Fibroblast of the conjunctiva (primary cell): ENCODE results near the gene UBE2F.
"Not testable (repeated sequence)": the region's sequence is repeated elsewhere in the genome, so short reads cannot be mapped to it uniquely, and the experiment has no call there.

Source experiments
- DNase-seq: peaks from one replicate; pipeline ENCODE4 v3.0.0-alpha.2; 2010; ENCODE audit warnings: low read depth

UBE2F gene

DNA sequence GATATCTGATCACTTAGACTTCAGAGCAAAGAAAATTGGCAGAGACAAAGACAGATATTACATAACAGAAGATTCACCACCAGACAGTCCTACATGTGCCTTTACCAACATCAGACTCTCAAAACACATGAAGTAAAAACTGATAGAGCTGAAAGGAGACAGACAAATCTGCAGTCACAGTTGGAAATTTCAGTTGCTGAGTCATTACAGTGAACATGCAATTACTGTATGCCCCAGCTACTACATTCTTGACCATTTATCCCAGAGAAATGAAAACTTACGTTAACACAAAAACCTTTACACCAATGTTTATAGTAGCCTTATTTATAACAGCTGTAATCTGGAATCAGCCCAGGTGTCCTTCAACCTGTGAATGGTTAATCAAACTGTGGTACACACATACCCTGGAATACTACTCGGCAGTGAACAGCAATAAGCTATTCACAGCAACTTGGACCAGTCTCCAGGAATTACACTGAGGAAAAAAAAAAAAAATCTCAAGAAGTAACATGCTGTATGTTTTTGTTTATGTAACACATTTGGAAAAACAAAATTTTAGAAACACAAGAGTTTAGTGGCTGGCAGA is 86.5 kb downstream of the UBE2F start:
- no peak for DNase-seq

DNA sequence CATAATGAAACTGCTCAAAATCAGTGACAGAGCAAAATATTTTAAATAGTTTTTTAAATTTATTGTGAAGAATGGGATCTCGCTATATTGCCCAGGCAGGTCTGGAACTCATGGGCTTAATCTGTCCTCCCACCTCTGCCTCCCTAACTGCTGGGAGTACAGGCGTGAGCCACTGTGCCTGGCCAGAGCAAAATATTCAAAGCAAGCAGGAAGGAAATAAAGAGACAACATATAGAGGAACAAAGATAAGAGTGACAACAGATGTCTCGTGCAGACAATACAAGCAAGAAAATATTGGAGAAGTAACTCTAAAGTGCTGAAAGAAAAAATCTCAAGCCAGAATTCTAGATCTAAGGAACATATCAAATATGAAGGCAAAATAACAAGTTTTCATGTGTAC is 89.0 kb downstream of the UBE2F start:
- no peak for DNase-seq

DNA sequence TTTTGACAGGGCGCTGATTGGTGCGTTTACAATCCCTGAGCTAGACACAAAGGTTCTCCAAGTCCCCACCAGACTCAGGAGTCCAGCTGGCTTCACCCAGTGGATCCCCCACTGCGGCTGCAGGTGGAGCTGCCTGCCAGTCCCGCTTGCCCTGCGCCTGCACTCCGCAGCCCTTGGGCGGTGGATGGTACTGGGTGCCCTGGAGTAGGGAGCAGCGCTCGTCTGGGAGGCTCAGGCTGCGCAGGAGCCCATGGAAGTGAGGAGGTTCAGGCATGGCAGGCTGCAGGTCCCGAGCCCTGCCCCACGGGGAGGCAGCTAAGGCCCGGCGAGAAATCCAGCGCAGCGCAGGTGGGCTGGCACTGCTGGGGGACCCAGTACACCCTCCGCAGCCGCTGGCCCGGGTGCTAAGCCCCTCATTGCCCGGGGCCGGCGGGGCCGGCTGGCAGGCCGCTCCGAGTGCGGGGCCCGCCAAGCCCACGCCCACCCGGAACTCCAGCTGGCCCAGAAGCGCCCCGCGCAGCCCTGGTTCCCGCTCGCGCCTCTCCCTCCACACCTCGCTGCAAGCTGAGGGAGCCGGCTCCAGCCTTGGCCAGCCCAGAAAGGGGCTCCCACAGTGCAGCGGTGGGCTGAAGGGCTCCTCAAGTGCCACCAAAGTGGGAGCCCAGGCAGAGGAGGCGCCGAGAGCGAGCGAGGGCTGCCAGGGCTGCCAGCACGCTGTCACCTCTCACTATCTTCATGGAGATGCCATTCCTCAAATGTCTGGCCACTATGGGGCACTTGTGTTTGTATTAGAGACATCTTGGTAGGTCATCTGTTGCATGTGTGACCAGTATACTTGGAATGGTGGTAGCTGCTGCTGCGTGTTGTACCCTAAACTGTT is 91.1 kb downstream of the UBE2F start:
- not testable (repeated sequence) for DNase-seq

DNA sequence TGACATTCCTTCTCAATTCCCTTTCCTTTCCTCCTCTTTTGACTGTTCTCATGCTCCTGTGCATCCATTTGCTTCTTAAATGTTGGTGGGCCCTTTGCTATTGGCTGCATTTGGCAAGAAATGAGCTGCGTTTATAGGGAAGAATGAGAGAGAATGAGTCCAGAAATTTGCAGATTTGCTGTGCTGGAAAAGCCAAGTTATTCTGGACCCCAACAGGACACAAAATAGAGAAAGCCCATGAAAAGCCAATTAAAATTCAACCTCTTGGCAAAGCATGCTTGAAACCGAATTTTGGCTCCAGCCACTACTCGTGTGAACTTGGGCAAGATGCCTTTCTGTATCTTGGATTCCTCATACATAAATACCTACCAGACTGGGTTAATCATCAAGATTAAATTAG is 92.7 kb downstream of the UBE2F start:
- no peak for DNase-seq

DNA sequence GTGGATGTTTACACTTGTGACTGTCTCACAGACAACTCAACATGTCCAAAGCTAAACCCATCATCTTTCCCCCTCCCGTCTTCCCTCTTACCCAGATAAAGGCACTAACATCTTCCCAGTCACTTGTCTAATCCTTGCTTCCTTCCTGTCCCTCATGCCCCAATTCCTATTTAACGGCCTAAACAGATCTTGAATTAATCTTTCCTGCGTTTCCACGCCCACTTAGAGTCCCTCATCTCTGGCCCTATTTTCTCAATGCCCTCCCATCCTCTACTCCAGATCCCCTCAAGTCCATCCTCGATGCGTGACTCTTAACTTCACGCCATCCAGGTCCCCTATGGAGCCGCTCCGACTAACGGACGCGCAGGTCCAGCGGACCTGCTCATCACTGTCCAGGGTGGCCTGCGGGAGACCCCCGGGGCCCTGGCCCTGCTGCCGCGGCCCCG is 93.3 kb downstream of the UBE2F start:
- no peak for DNase-seq

DNA sequence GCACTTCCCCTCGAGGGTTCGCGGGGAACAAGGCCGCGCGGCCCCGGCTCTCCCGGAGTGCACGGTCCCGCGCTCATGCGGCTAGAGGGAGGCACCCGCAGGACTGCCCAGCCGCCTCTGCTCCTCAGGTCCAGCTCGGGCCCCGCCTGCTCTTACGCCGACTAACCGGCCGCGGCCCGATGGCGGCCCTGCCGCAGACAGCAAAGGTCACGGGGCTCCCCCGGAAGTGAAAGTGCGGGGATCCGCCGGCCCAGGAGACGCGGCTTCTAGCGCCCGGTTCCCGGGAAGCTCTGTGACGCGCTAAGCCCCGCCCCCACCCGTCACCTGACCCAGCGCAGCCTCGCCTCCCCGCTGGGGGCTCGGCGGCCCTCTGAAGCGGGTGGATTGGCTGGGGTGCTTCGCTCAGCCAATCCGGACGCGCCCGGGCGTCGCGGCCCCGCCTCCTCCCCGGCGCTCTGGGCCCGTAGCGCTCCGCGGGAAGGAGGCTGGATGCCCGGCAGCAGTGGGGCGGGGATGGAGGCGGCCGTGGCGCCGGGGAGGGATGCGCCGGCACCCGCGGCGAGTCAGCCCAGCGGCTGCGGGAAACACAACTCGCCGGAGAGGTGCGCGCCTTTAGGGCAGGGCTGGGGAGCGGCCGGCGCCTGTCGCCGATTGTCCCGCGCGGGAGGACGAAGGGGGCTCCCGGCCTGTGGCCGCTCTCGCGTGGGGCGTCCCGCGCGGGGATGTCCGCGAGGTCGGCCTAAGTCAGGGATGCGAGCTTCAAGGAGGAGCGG is 93.9 kb downstream of the UBE2F start, which contains the start of gene SCLY:
Gene SCLY (plus strand): TSS at position 460 of the 773 bp plus-strand sequence. CDS start 54 bp downstream, at position 514.
- DNase-seq = peak; percentile 95

DNA sequence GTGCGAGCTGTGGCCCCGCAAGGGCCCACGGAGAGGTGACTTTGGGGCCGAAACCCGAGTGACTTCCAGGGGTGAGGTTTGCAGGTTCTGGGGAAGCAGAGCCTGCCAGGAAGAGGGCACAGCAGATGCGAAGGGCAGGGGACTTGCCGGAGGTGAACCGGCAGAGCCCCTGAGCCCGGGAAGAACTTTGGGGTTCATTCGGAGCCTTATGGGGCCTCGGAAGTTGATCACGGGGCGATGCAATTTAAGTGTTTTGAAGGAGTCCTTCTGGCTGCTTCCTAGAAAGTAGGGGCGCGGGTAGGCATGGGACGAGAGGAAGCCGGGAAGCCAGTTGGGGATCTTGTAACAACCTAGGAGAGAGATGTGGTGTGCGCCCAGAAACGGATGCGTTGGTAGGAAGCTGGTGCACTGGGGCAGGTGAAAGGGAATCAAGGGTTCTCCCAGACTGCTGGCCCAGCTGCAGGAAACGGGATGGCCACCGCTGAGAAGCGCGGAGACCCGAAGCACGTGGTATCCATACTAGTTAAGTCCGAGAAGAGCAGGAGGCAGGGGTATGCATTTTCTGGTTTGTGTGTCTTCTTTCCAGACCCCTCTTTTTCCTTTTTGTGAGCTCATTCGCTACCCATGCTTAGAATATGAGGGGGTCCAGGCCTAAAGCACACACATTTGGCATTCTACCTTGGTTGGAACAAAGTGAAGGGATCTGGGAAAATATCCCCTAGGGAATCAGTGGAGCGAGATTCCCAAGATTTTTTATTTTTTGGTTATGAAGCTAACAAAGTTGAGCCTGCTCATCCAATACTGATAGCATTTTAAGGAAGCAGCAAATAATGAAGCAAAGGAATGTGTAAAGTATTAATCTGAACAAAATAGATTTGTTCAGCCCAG is 94.7 kb downstream of the UBE2F start:
- DNase-seq = no peak

DNA sequence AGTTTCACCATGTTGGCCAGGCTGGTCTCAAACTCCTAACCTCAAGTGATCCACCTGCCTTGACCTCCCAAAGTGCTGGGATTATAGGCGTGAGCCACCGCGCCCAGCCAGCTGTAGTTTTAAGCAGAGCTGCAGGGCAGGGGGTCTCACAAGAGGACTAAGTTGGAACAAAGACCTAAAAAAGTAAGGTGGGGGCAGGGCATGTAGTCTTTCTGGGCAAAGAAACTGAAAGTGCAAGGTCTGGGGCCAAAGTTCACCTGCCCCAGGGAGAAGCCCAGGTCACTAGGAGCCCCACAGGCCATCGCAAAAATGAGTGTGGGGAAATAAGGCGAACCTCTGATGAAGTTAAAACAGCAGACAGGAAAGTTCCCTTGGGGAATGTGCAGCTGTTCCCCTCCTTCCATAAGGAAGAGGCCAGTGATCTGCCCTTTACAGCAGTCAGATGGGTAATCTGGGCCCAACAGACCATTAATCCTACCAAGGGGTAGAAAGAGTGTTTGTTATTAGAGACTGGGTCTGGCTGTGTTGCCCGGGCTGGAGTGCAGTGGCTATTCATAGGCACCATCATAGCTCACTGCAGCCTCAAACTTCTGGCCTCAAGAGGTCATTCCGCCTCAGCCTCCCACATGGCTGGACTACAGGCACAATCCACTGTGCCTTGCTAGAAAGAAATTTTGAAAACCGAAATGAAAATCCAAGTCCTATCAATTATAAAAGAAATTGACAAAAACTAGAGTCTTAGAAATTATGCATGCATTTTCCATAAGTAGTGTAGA is 96.8 kb downstream of the UBE2F start:
- DNase-seq = no peak

DNA sequence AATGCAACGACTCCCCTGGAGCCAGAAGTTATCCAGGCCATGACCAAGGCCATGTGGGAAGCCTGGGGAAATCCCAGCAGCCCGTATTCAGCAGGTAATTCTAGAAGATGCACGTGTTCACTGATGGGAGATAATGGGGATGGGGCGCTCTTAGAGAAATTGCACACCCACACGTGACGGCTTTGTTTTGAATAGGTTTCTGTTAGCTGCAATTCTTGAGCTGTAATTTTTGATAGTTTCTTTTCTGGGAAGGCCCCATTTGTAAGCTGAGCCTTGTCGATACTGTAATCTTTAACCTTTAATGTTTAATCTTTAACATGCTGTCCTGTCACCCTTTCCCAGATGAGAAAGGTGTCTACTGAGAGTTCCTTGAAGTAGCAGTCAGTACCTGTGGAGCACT is 97.6 kb downstream of the UBE2F start:
- DNase-seq = no peak

DNA sequence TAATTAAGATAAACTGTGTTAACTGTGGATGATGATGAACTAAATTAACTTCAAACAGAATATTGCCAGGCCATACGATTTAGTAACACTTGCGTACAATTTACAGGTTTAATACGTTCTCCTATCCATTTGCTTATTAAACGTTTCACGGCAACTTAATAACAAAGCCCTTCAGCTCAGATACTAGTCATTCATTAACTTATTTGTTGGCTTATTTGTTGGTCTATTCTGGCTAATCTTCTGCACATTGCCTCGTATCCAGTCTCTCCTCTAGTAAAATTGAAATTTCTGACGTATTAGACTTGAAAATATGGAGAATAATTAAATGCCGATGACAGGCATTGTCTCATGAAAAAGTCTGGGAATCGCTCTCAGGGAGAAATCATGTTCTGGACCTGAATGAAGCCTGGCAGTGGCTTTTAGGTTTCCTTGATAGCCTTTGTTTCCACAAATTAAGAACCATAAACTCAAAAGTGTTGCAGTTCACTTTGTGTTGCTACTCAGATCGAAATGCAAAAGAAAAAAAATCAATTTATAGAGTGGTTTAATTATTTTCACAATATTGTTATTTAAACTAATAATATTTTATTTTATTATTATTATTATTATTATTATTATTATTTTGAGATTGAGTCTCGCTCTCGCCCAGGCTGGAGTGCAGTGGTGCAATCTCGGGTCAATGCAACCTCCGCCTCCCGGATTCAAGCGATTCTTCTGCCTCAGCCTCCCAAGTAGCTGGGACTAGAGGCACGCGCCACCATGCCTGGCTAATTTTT is 98.4 kb downstream of the UBE2F start:
- DNase-seq = no peak

DNA sequence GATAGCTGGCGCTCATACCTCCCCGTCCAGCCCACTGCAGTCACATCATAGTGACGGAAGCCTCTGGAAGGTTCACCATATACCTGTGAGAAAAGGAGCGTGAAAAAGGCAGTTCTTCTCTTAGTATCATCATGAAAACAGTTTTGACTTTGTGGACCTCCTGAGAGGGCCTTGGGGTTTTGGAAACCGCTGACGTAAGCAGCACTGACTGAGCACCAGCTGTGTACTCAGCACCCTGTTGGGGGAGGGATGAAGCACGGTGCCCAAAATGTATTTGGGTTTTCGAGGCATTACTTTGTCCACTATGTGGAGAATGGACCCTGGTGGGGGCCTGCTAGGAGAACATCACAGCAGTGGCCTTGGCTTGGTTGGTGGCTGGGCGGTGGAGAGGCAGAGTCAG is 99.4 kb downstream of the UBE2F start:
- DNase-seq = no peak

DNA sequence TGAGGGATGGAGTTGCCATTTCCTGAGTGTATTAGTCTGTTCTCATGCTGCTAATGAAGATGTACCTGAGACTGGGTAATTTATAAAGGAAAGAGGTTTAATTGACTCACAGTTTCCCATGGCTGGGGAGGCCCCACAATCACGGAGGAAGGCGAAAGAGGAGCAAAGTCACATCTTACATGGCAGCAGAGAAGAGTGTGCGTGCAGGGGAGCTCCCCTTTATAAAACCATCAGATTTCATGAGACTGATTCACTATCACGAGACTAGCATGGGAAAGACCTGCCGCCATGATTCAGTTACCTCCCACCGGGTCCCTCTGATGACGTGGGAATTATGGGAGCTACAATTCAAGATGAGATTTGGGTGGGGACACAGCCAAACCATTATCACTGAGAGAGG is 99.9 kb downstream of the UBE2F start:
- not testable (repeated sequence) for DNase-seq

DNA sequence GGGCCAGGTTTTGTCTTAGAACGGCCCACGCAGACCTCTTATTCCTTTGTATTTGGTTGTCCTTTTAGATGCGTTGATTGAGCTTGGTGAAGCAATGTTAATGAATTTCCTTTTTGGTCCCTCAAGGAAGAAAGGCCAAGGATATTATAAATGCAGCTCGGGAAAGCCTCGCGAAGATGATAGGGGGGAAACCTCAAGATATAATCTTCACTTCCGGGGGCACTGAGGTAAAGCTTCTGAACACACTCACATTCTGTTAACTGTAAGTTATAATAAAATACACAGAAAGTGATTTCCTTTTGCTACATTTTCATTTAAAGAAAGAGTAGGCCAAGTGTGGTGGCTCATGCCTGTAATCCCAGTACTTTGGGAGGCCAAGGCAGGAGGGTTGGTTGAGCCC is 101.1 kb downstream of the UBE2F start:
- no peak for DNase-seq

DNA sequence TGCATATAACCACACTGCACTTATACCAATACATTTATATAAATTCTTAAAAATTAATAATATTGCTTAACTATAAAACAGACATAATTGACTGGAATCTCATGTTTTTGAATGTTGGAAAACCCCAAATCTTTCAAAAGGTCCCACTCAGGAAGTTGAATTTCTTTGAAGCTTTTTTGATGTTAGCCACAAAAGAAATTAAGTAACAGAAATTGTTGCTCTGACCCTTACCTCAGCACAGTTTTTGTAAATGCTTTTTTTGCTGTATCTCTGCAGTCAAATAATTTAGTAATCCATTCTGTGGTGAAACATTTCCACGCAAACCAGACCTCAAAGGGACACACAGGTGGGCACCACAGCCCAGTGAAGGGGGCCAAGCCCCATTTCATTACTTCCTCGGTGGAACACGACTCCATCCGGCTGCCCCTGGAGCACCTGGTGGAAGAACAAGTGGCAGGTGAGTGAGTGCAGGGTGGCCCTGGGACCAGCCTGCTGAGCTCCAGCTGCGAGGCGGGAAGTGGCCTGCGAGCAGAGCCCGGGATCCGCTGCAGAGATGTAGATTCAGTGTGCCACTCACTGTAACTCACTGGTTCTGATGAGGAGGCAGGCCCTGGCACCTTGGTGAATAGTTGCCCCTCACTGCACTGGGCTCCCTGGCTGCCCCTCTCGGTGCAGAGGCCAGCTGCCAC is 102.4 kb downstream of the UBE2F start:
- DNase-seq = no peak

DNA sequence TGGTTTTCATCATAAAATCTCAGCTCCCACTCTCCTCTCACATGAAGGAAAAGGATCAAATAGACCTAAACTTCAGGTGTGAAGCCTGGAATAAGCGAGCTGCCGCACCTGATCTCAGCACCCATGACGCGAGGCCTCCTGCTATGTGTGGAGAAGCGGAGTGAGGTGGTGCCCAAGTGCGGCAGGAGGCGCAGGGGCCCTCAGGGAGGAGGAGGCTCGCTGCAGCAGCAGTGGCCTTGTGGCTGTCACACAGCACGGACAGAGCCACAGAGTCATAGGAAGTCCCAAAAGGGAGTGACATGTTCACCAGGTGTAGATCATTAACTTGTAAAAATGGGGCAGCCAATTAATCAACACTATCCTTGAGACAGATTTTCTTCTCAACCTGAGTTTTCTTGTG is 103.1 kb downstream of the UBE2F start:
- DNase-seq = no peak

DNA sequence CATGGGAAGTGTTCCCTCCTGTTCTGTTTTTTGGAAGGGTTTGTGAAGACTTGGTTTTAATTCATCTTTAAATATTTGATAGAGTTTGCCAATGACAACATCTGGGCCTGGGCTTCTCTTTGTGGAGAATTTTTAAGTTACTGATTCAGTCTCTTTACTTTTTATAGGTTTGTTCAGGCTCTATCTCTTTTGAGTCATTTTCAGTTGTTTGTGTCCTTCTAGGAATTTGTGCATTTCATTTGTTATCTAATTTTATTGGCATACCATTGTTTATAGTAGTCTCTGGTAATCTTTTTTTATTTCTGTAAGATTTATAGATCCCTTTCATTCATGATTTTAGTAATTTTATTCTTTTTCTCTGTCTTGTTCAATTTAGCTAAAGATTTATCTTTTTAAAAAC is 108.6 kb downstream of the UBE2F start:
- DNase-seq = no peak

DNA sequence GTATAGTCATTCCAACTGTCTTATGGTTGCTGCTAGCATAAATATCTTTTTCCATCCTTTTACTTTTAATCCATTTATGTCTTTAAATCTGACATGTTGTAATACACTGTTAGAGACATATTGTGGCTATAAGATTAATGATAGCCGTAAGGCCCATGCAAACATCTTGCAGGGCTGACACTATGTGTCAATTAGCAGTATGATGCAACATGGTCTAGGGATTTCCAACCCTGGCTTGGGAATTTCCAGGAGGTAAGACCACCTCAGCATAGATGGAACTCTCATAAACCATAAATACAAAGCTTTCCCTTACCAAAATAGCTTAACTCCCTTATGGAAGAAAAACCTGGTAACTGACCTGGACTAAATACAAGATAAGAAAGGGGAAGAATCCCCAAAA is 110.5 kb downstream of the UBE2F start:
- DNase-seq = no peak

DNA sequence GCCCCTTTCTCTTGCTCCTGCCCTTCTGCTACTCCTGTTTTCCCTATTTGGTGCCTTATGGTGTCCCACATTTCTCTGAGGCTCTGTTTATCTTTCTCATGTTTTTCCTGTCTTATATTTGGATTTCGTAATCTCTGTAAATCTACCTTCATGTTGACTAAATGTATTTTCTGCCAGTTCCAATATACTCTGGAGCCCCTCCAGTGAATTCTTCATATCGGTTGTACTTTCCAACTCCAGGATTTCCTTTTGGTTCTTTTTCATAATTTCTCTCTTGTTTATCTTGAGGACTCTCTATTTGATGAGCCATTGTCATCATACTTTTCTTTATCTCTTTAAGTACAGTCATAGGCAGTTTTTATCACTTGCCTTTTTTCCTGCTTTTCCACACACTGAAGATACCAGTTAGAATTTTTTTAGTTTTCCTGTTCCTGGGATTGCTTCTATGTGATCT is 113.1 kb downstream of the UBE2F start:
- no peak for DNase-seq

DNA sequence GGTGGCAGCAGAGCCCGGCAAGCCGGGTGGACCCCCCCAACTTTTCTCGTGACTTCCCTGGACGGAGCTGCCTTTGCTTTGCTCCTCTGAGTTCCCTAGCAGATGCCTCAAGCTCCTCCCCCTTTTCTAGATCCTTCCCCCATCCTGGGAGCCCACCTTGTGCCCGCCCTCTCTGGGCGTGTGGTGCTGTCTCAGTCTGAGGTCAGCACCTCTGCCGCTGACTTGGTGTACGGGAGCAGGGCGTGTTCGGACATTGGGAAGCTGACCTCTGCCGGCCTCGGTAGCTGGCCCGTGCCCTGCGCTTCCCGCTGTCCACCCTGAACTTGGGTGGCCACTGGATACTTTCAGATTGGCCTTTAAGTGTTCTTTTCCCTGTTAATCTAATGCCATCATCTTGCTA is 113.7 kb downstream of the UBE2F start:
- DNase-seq = no peak
